Mesenchymal stem cell (in vitro differentiated cells and primary cell): ENCODE measurements around the gene HDAC4.

ENCODE experiments used
- DNase-seq: peaks from one replicate; pipeline ENCODE4 v3.0.0-alpha.2; 2013
- H2AFZ ChIP-seq: one replicate; pipeline ENCODE4 v1.6.1; 2013; ENCODE audit warnings: low read depth, mild to moderate bottlenecking, control low read depth, inconsistent platforms, low read length, moderate library complexity
- H2AK5ac ChIP-seq: 2 replicates; pipeline ENCODE4 v1.6.1; 2013; ENCODE audit warnings: low read length, moderate library complexity, mild to moderate bottlenecking, inconsistent platforms; ENCODE audit not compliant: severe bottlenecking
- H2BK120ac ChIP-seq: one replicate; pipeline ENCODE4 v1.6.1; 2013; ENCODE audit warnings: low read depth, mild to moderate bottlenecking, inconsistent platforms, low read length, moderate library complexity
- H2BK12ac ChIP-seq, 2 experiments: one replicate each; pipeline ENCODE4 v1.6.1; 2013; ENCODE audit warnings: inconsistent platforms in 2 of 2, low read length in 2 of 2, mild to moderate bottlenecking in 2 of 2, moderate library complexity in 2 of 2, control low read depth in 1 of 2
- H2BK15ac ChIP-seq: one replicate; pipeline ENCODE4 v1.6.1; 2013; ENCODE audit warnings: mild to moderate bottlenecking, low read depth, inconsistent platforms; ENCODE audit not compliant: poor library complexity, severe bottlenecking
- H2BK5ac ChIP-seq: 2 replicates; pipeline ENCODE4 v1.6.1; 2013; ENCODE audit warnings: low read depth, mild to moderate bottlenecking, low read length, control low read depth, inconsistent platforms; ENCODE audit not compliant: poor library complexity, severe bottlenecking
- H3K14ac ChIP-seq, 2 experiments: one replicate each; pipeline ENCODE4 v1.6.1; 2013; ENCODE audit warnings: inconsistent platforms in 2 of 2, low read length in 2 of 2, control low read depth in 1 of 2, mild to moderate bottlenecking in 1 of 2, moderate library complexity in 1 of 2
- H3K18ac ChIP-seq, 2 experiments: one replicate each; pipeline ENCODE4 v1.6.1; 2013; ENCODE audit warnings: inconsistent platforms in 2 of 2, low read length in 2 of 2, control low read depth in 1 of 2, low read depth in 1 of 2, mild to moderate bottlenecking in 1 of 2
- H3K23ac ChIP-seq, 2 experiments: one replicate each; pipeline ENCODE4 v1.6.1; 2013; ENCODE audit warnings: inconsistent platforms in 2 of 2, low read length in 2 of 2, mild to moderate bottlenecking in 2 of 2, moderate library complexity in 2 of 2, control low read depth in 1 of 2
- H3K27ac ChIP-seq: 2 replicates; pipeline ENCODE4 v1.5.1; 2013; ENCODE audit warnings: mild to moderate bottlenecking, moderate library complexity, low read length, control low read depth, inconsistent platforms; ENCODE audit not compliant: poor library complexity, severe bottlenecking
- H3K27me3 ChIP-seq, 2 experiments: 2 replicates each; pipeline versions ENCODE4 v1.6.1 to v1.7.0; 2013; ENCODE audit warnings: low read length in 2 of 2, mild to moderate bottlenecking in 2 of 2, moderate library complexity in 2 of 2, control low read depth in 1 of 2, inconsistent platforms in 1 of 2; ENCODE audit not compliant: control insufficient read depth in 1 of 2, insufficient read depth in 1 of 2
- H3K36me3 ChIP-seq, 2 experiments: 2 replicates each; pipeline versions ENCODE4 v1.6.1 to v1.7.0; 2013; ENCODE audit warnings: low read length in 2 of 2, control low read depth in 1 of 2, inconsistent platforms in 1 of 2, low read depth in 1 of 2, mild to moderate bottlenecking in 1 of 2; ENCODE audit not compliant: insufficient read depth in 2 of 2, control insufficient read depth in 1 of 2
- H3K4ac ChIP-seq, 2 experiments: one replicate each; pipeline ENCODE4 v1.6.1; 2013; ENCODE audit warnings: inconsistent platforms in 2 of 2, low read length in 2 of 2, mild to moderate bottlenecking in 2 of 2, moderate library complexity in 2 of 2, control low read depth in 1 of 2, low read depth in 1 of 2
- H3K4me1 ChIP-seq: 2 replicates; pipeline ENCODE4 v1.6.1; 2013; ENCODE audit warnings: low read depth, low read length, control low read depth; ENCODE audit not compliant: control insufficient read depth, insufficient read depth
- H3K4me2 ChIP-seq: 2 replicates; pipeline ENCODE4 v1.6.1; 2013; ENCODE audit warnings: low read length, mild to moderate bottlenecking, inconsistent platforms; ENCODE audit not compliant: poor library complexity, severe bottlenecking
- H3K4me3 ChIP-seq, 2 experiments: 2 replicates each; pipeline versions ENCODE4 v1.5.1 to v1.7.0; 2013; ENCODE audit warnings: low read length in 2 of 2, mild to moderate bottlenecking in 2 of 2, control low read depth in 1 of 2, low read depth in 1 of 2; ENCODE audit not compliant: insufficient read depth in 1 of 2
- H3K79me1 ChIP-seq: replicated peaks from 2 replicates; pipeline ENCODE4 v1.6.1; 2013; ENCODE audit warnings: mild to moderate bottlenecking, control low read depth, low read length, inconsistent platforms; ENCODE audit not compliant: poor library complexity, severe bottlenecking
- H3K9ac ChIP-seq: 2 replicates; pipeline ENCODE4 v1.7.0; 2013; ENCODE audit warnings: mild to moderate bottlenecking, low read length, moderate library complexity
- H3K9me3 ChIP-seq: 2 replicates; pipeline ENCODE4 v1.7.0; 2013; ENCODE audit warnings: mild to moderate bottlenecking, low read length; ENCODE audit not compliant: control insufficient read depth
- H4K8ac ChIP-seq: one replicate; pipeline ENCODE4 v1.6.1; 2013; ENCODE audit warnings: inconsistent platforms, mild to moderate bottlenecking, low read length, moderate library complexity
- H4K91ac ChIP-seq: one replicate; pipeline ENCODE4 v1.6.1; 2013; ENCODE audit warnings: mild to moderate bottlenecking, low read length, inconsistent platforms
- WGBS: methylation state at CpG from one replicate; pipeline ENCODE4 v1.1.7; 2013; ENCODE audit warnings: mixed read lengths; 5-methylcytosine and 5-hydroxymethylcytosine counted together

HDAC4 gene

DNA sequence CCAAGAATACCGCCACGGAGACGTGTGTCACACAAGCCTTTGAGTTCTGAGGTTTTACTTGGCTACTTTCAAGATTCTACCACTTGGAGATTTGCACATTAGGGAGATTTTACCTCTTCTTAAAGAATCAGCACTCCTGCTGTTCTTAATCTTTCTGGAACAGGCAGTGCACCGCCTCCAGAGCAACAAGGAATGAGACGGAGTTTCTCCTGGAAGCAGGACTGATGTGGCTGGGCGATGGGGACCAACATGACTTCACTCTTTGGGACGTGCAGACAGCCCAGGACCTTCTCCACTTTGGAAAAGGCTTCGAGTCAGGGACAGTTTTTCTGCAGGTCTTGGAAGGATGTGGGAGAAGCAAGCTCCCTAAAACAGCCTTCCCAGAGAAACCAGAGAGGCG lies 255.2 kb downstream of the HDAC4 start:
- Histone ChIP-seq H2BK15ac (no peak overlapping the region), H3K4ac (no peak overlapping the region), H3K9me3 (no peaks in the 10 kb centered on the region), H3K4me1 (peaks cover 1% of the 10 kb centered on the region), H3K27me3 (no peaks in the 10 kb centered on the region), H3K4me2 (no peak overlapping the region), H4K91ac (no peak overlapping the region), H4K8ac (no peak overlapping the region), H3K27ac (no peak overlapping the region), H3K18ac (no peak overlapping the region), H2AK5ac (no peak overlapping the region), H3K36me3 (peaks cover 43 to 71% of the 10 kb centered on the region in 2 experiments), H2BK120ac (no peak overlapping the region), H2BK5ac (no peak overlapping the region), H2BK12ac (no peak overlapping the region), H3K23ac (no peak overlapping the region), H3K4me3 (no peak overlapping the region), H3K9ac (no peak overlapping the region), H3K14ac (no peak overlapping the region), H2AFZ (no peak overlapping the region), H3K79me1 (no peaks in the 10 kb centered on the region)
- 95% methylated on average over 9 of the region's 9 CpGs for WGBS
- no peak for DNase-seq

DNA sequence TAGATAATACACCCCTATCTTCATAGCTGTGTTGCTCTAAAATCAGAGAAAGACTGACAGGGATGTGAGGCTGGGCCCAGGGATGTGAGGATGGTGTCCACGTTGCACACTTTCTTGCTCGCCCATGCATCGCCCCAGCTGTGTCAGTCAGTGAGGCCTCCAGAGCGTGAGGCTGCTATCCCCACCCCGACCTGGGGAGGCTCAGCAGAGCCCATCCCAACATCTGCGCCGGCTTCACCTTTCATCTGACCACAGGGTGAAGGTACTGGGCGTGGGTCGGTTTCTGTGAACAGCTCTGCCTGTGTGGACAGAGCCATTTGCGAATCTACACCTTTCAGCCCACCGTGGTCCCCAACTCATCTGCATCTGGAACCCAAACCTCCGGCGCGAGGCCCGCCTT lies 255.7 kb downstream of the HDAC4 start:
- WGBS = 94% methylated on average over 15 of the region's 15 CpGs
- H3K4me1 ChIP-seq = peaks cover 3% of the 10 kb centered on the region

DNA sequence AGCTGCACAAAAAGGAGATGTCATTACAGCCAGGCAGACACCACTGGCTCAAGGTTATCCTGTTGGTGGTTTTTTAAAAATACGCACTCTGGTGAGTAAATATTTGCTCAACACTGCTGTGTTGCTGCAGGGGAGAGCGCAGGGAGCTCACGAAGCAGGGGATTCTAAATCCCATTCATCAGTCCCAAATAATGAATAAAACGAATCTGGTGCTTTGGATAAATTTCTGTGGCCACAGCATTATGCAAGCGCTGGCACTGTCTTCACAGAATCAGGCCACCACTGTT lies 256.2 kb downstream of the HDAC4 start:
- H2BK120ac ChIP-seq = no peak overlapping the region

More for the DNA sequence above, 255.7 kb downstream of the HDAC4 start:
- Histone ChIP-seq H2BK15ac (no peak overlapping the region), H3K4me3 (no peak overlapping the region), H2BK5ac (no peak overlapping the region), H4K91ac (no peak overlapping the region), H2AFZ (no peak overlapping the region), H2AK5ac (no peak overlapping the region), H3K4me2 (no peak overlapping the region), H3K14ac (no peak overlapping the region), H2BK120ac (no peak overlapping the region), H3K36me3 (peaks cover 46 to 70% of the 10 kb centered on the region in 2 experiments), H3K4ac (no peak overlapping the region), H3K79me1 (no peaks in the 10 kb centered on the region), H3K9ac (no peak overlapping the region), H3K9me3 (no peaks in the 10 kb centered on the region), H3K18ac (no peak overlapping the region), H4K8ac (no peak overlapping the region), H3K27ac (no peak overlapping the region), H2BK12ac (no peak overlapping the region), H3K27me3 (no peaks in the 10 kb centered on the region), H3K23ac (no peak overlapping the region)
- DNase-seq = no peak

DNA sequence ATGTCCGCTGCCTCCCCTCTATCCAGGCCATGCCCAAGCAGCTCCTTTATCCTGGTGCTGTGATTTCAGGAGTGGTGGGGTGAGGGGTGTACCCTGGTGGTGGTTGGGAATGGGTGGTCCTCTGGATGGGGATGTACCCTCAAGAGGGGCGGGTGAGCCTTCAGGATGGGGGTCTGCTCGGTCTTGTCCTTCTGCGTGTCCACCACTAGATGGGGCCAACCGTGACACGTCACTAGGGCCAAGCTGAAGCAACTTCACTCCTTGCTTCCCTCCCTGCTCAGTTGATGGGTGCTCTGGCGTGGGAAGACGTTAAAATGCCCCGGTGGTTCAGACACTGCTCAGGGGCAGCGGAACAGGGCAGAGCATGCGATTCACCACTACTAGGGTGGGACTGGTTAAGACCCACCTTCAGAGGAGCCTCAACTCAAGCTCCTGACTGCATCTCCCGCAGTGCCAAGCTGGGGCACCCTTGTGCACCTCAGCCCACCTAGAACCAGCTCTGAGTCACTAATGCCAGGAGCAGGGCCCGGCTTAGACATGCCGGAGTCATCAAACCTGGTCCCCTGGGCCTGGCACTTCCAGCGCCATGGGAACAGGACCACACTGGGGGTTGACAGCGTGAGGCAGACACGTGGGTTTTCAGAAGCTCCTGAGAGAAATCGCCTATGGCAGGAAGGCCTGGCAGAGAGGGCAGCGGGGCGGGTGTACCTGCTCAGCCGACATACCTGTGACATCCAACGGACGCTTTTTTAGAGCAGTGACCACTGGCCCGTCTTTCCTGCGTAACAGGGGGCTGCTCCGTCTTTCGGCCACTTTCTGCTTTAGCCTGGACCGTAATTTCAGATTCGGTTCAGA lies 256.7 kb downstream of the HDAC4 start:
- Histone ChIP-seq H2AFZ (no peak overlapping the region), H3K9me3 (no peaks in the 10 kb centered on the region), H3K9ac (no peak overlapping the region), H2BK120ac (no peak overlapping the region), H2BK12ac (no peak overlapping the region), H3K18ac (no peak overlapping the region), H3K4me2 (no peak overlapping the region), H2BK5ac (no peak overlapping the region), H3K23ac (no peak overlapping the region), H3K4me1 (peaks cover 3% of the 10 kb centered on the region), H4K8ac (no peak overlapping the region), H3K4me3 (no peak overlapping the region), H3K27ac (no peak overlapping the region), H2AK5ac (no peak overlapping the region), H3K14ac (no peak overlapping the region), H3K27me3 (no peaks in the 10 kb centered on the region), H3K36me3 (peaks cover 51 to 73% of the 10 kb centered on the region in 2 experiments), H2BK15ac (no peak overlapping the region), H3K4ac (no peak overlapping the region), H4K91ac (peak overlapping the region; percentile 56), H3K79me1 (no peaks in the 10 kb centered on the region)
- 86% methylated on average over 28 of the region's 29 CpGs for WGBS
- peak; percentile 57 for DNase-seq

More for the DNA sequence above, 256.2 kb downstream of the HDAC4 start:
- Histone ChIP-seq H3K4me2 (no peak overlapping the region), H4K91ac (no peak overlapping the region), H3K27ac (no peak overlapping the region), H3K14ac (no peak overlapping the region), H3K18ac (no peak overlapping the region), H2BK5ac (no peak overlapping the region), H3K4me3 (no peak overlapping the region), H3K4ac (no peak overlapping the region), H2AK5ac (no peak overlapping the region), H2BK12ac (no peak overlapping the region), H3K27me3 (no peaks in the 10 kb centered on the region), H2AFZ (no peak overlapping the region), H4K8ac (no peak overlapping the region), H2BK15ac (no peak overlapping the region), H3K79me1 (no peaks in the 10 kb centered on the region), H3K9ac (no peak overlapping the region), H3K23ac (no peak overlapping the region), H3K4me1 (peaks cover 3% of the 10 kb centered on the region), H3K9me3 (no peaks in the 10 kb centered on the region), H3K36me3 (peaks cover 46 to 71% of the 10 kb centered on the region in 2 experiments)
- WGBS = 95% methylated on average over 5 of the region's 5 CpGs
- DNase-seq = no peak
